ENCODE results near the gene ANKFY1.

ANKFY1 gene

DNA sequence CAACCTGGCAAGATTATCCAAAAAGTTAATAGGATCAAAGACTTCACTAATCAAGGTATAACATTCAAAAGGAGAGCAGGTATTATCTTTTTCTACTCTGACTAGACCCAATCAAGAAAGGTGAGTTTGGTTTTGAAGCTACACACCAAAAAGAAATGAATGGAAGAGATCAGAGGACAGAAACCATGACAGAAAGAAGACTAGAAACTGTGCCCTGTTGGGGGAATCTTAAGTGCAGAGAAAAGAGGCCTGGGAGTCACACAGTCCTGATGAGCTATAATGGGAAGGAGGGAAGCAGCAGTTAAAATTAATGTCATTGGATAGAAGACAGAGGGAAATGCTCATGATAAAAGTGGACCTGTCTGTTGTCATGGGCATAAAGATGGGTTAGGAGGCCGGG, 138.2 kb downstream of the ANKFY1 start:
- no peak overlapping the region for H3K4me2 ChIP-seq (ENCODE audit: insufficient read depth, low read length)
- H3K4me1 ChIP-seq (ENCODE audit: insufficient read depth, low read length) = no peaks in the 10 kb centered on the region
- H4K20me1 ChIP-seq (ENCODE audit: insufficient read depth, low read length) = peaks cover 21% of the 10 kb centered on the region; the same call in 1 of the 2 replicates
- TF ChIP-seq, protein P1, sequence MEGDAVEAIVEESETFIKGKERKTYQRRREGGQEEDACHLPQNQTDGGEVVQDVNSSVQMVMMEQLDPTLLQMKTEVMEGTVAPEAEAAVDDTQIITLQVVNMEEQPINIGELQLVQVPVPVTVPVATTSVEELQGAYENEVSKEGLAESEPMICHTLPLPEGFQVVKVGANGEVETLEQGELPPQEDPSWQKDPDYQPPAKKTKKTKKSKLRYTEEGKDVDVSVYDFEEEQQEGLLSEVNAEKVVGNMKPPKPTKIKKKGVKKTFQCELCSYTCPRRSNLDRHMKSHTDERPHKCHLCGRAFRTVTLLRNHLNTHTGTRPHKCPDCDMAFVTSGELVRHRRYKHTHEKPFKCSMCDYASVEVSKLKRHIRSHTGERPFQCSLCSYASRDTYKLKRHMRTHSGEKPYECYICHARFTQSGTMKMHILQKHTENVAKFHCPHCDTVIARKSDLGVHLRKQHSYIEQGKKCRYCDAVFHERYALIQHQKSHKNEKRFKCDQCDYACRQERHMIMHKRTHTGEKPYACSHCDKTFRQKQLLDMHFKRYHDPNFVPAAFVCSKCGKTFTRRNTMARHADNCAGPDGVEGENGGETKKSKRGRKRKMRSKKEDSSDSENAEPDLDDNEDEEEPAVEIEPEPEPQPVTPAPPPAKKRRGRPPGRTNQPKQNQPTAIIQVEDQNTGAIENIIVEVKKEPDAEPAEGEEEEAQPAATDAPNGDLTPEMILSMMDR (IDR thresholded peaks at IDR 0.05; ENCODE audit: borderline replicate concordance, extremely low read depth, low read length, poor library complexity, severe bottlenecking) = no peak
- no peak for TF ChIP-seq EZH2 (IDR thresholded peaks at IDR 0.05; ENCODE audit: borderline replicate concordance, low read depth, low read length, severe bottlenecking)
- H3K27ac ChIP-seq (ENCODE audit: low read length) = no peak overlapping the region
- peaks cover 56% of the 10 kb centered on the region for H3K79me2 ChIP-seq (ENCODE audit: insufficient read depth, low read length)
- H3K27me3 ChIP-seq (ENCODE audit: insufficient read depth, low read length, poor library complexity) = no peaks in the 10 kb centered on the region
- no peaks in the 10 kb centered on the region for H3K9me3 ChIP-seq (ENCODE audit: insufficient read depth, low read length, severe bottlenecking)
- H3K36me3 ChIP-seq (ENCODE audit: insufficient read depth, low read length) = peaks cover 44% of the 10 kb centered on the region
- ATAC-seq (ENCODE audit: insufficient read depth, low read depth) = no peak
- DNase-seq = no peak
- H3K9ac ChIP-seq (ENCODE audit: low read depth, low read length) = no peak overlapping the region
- no peak overlapping the region for H3K4me3 ChIP-seq (ENCODE audit: low read depth in 1 of 2, low read length in 2 of 2)
- no peak overlapping the region for H2AFZ ChIP-seq (ENCODE audit: low read depth, low read length)

DNA sequence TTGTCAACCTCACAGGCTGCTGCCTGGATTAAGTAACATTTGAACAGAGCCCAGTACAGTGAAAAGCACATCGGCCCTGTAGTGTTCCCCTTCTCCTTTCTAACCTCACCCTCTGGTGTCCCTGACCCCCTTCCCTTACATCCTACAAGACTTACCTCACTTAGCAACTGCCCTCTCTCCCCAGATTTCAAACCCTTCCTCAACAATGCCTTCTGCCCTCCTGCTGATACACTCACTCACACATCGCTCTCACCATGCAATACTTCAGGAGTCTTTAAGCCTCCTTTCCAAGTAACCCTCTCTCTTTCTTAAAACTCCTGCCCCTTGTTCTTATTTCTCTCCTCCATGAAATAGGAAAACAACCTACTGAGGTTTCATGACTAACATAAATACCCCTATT, 138.8 kb downstream of the ANKFY1 start:
- Histone ChIP-seq H3K9ac (ENCODE audit: low read depth, low read length) (no peak overlapping the region), H3K4me3 (ENCODE audit: low read depth in 1 of 2, low read length in 2 of 2) (no peak overlapping the region), H3K4me2 (ENCODE audit: insufficient read depth, low read length) (no peak overlapping the region), H3K9me3 (ENCODE audit: insufficient read depth, low read length, severe bottlenecking) (no peaks in the 10 kb centered on the region), H3K79me2 (ENCODE audit: insufficient read depth, low read length) (peaks cover 53% of the 10 kb centered on the region), H3K36me3 (ENCODE audit: insufficient read depth, low read length) (peaks cover 47% of the 10 kb centered on the region), H3K4me1 (ENCODE audit: insufficient read depth, low read length) (no peaks in the 10 kb centered on the region), H3K27me3 (ENCODE audit: insufficient read depth, low read length, poor library complexity) (no peaks in the 10 kb centered on the region), H3K27ac (ENCODE audit: low read length) (no peak overlapping the region), H4K20me1 (ENCODE audit: insufficient read depth, low read length) (peaks cover 21% of the 10 kb centered on the region; the same call in 1 of the 2 replicates), H2AFZ (ENCODE audit: low read depth, low read length) (no peak overlapping the region)
- DNase-seq = no peak
- TF ChIP-seq EZH2 (IDR thresholded peaks at IDR 0.05; ENCODE audit: borderline replicate concordance, low read depth, low read length, severe bottlenecking) = no peak
- TF ChIP-seq, protein P1 (IDR thresholded peaks at IDR 0.05; ENCODE audit: borderline replicate concordance, extremely low read depth, low read length, poor library complexity, severe bottlenecking) = no peak
- ATAC-seq (ENCODE audit: insufficient read depth, low read depth) = no peak

DNA sequence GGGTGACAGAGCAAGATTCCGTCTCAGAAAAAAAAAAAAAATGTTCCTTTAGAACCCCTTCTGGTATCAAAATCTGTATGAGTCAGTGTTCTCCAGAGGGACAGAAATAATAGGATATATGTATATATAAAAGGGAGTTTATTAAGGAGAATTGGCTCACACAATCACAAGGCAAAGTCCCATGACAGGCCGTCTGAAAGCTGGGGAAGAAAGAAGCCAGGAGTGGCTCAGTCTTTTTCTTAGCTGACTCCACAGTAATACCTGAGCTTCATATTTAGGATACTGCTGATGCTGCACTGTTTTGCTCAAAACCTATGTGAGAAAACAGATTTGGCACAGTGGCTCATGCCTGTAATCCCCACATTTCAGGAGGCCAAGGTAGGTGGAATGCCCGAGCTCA, 143.4 kb downstream of the ANKFY1 start:
- Histone ChIP-seq H3K27me3 (ENCODE audit: insufficient read depth, low read length, poor library complexity) (no peaks in the 10 kb centered on the region), H3K36me3 (ENCODE audit: insufficient read depth, low read length) (peaks cover 79% of the 10 kb centered on the region), H3K9ac (ENCODE audit: low read depth, low read length) (no peak overlapping the region), H3K4me1 (ENCODE audit: insufficient read depth, low read length) (no peaks in the 10 kb centered on the region), H4K20me1 (ENCODE audit: insufficient read depth, low read length) (peaks cover 6% of the 10 kb centered on the region; the same call in 1 of the 2 replicates), H3K4me3 (ENCODE audit: low read depth in 1 of 2, low read length in 2 of 2) (no peak overlapping the region), H3K79me2 (ENCODE audit: insufficient read depth, low read length) (peaks cover 14% of the 10 kb centered on the region), H3K4me2 (ENCODE audit: insufficient read depth, low read length) (no peak overlapping the region), H3K9me3 (ENCODE audit: insufficient read depth, low read length, severe bottlenecking) (no peaks in the 10 kb centered on the region), H3K27ac (ENCODE audit: low read length) (no peak overlapping the region), H2AFZ (ENCODE audit: low read depth, low read length) (no peak overlapping the region)
- DNase-seq = no peak
- TF ChIP-seq, protein P1 (IDR thresholded peaks at IDR 0.05; ENCODE audit: borderline replicate concordance, extremely low read depth, low read length, poor library complexity, severe bottlenecking) = no peak
- TF ChIP-seq EZH2 (IDR thresholded peaks at IDR 0.05; ENCODE audit: borderline replicate concordance, low read depth, low read length, severe bottlenecking) = no peak
- ATAC-seq (ENCODE audit: insufficient read depth, low read depth) = no peak

DNA sequence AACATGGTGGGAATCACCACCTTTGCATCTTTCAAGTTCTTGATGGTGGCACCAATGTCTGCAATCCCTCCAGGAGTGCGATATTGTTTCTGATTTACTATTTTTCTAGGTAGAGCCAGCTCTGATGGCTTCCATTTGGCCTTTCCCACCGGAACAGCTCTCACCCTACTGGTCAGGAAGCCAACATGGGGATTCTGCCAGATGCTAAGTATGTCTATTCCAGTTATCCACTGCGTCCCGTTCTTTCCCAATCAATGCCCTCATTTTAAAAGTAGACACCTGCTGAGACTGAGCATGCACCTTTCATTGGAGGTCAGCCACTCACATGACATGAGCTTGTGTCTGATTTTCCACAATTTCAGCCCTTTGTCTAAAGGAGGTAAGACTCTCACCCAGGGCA, 144.5 kb downstream of the ANKFY1 start:
- Histone ChIP-seq H3K27me3 (ENCODE audit: insufficient read depth, low read length, poor library complexity) (no peaks in the 10 kb centered on the region), H3K27ac (ENCODE audit: low read length) (no peak overlapping the region), H4K20me1 (ENCODE audit: insufficient read depth, low read length) (no peaks in the 10 kb centered on the region; the same call in 1 of the 2 replicates), H3K4me3 (ENCODE audit: low read depth in 1 of 2, low read length in 2 of 2) (no peak overlapping the region), H3K4me1 (ENCODE audit: insufficient read depth, low read length) (no peaks in the 10 kb centered on the region), H3K4me2 (ENCODE audit: insufficient read depth, low read length) (no peak overlapping the region), H3K79me2 (ENCODE audit: insufficient read depth, low read length) (peaks cover 7% of the 10 kb centered on the region), H3K36me3 (ENCODE audit: insufficient read depth, low read length) (peaks cover 80% of the 10 kb centered on the region), H2AFZ (ENCODE audit: low read depth, low read length) (no peak overlapping the region), H3K9ac (ENCODE audit: low read depth, low read length) (no peak overlapping the region), H3K9me3 (ENCODE audit: insufficient read depth, low read length, severe bottlenecking) (no peaks in the 10 kb centered on the region)
- no peak for DNase-seq
- no peak for ATAC-seq (ENCODE audit: insufficient read depth, low read depth)
- TF ChIP-seq, protein P1 (IDR thresholded peaks at IDR 0.05; ENCODE audit: borderline replicate concordance, extremely low read depth, low read length, poor library complexity, severe bottlenecking) = no peak
- no peak for TF ChIP-seq EZH2 (IDR thresholded peaks at IDR 0.05; ENCODE audit: borderline replicate concordance, low read depth, low read length, severe bottlenecking)
